Spleen (tissue), 11 donors: ENCODE measurements around the gene NF2. TPM values are rescaled to one million over a fixed set of nuclear protein-coding genes. Genes with fewer than 3 reads are reported as not detected.

Experiments used
- DNase-seq: peaks from one replicate; pipeline ENCODE4 v3.0.0-alpha.2; 2020
- H3K27ac ChIP-seq, 8 donors: fragments of 200-600 bp; sonication (generic) in 7 of 8; 1 replicate in 4 of 8; 2 replicates in 4 of 8; pipeline versions ENCODE4 v1.5.0 to v1.8.0; 2016 to 2021; ENCODE audit warnings: inconsistent platforms in 4 of 8, mild to moderate bottlenecking in 4 of 8, moderate library complexity in 1 of 8
- H3K27me3 ChIP-seq, 7 donors: fragments of 200-600 bp; sonication (generic) in 6 of 7; replicated peaks in 1 of 7; 1 replicate in 4 of 7; 2 replicates in 3 of 7; pipeline versions ENCODE4 v1.5.0 to v1.8.0; 2016 to 2021; ENCODE audit warnings: inconsistent platforms in 3 of 7, mild to moderate bottlenecking in 1 of 7
- H3K36me3 ChIP-seq, 6 donors: fragments of 200-600 bp; sonication (generic) in 5 of 6; 1 replicate in 4 of 6; 2 replicates in 2 of 6; pipeline versions ENCODE4 v1.5.0 to v1.8.0; 2016 to 2021; ENCODE audit warnings: inconsistent platforms in 2 of 6
- H3K4me1 ChIP-seq, 6 donors: fragments of 200-600 bp; sonication (generic) in 5 of 6; 1 replicate in 3 of 6; 2 replicates in 3 of 6; pipeline versions ENCODE4 v1.5.0 to v1.8.0; 2016 to 2021; ENCODE audit warnings: inconsistent platforms in 3 of 6
- H3K4me3 ChIP-seq, 8 donors: fragments of 200-600 bp; sonication (generic) in 7 of 8; 1 replicate in 4 of 8; 2 replicates in 4 of 8; pipeline versions ENCODE4 v1.5.0 to v1.8.0; 2016 to 2021; ENCODE audit warnings: inconsistent platforms in 4 of 8, mild to moderate bottlenecking in 4 of 8, moderate library complexity in 2 of 8
- H3K9me3 ChIP-seq, 8 donors: fragments of 200-600 bp; sonication (generic) in 7 of 8; 1 replicate in 4 of 8; 2 replicates in 4 of 8; pipeline versions ENCODE4 v1.5.0 to v1.8.0; 2016 to 2021; ENCODE audit warnings: inconsistent platforms in 4 of 8
- POLR2A ChIP-seq, 3 donors: fragments of 450-650 bp; IDR thresholded peaks; one replicate each; pipeline ENCODE4 v1.5.1; 2017; ENCODE audit warnings: antibody characterized with exemption in 3 of 3, mild to moderate bottlenecking in 1 of 3
- POLR2AphosphoS5 ChIP-seq, 3 donors: sonication (generic); formaldehyde crosslinking; IDR thresholded peaks; one replicate each; pipeline ENCODE4 v1.5.1; 2017; ENCODE audit warnings: antibody characterized with exemption in 3 of 3
- WGBS, 5 donors: extraction: QIAGEN DNeasy Blood & Tissue Kit in 3 of 5; methylation state at CpG; one replicate each; pipeline versions ENCODE4 v1.1.5 to v1.1.7; 2013 to 2018; 5-methylcytosine and 5-hydroxymethylcytosine counted together
- intact Hi-C: fragments of 100-400 bp; cut with DNase I; formaldehyde crosslinking; loops from one replicate; pipeline ENCODE4 v1.15.0; 2023; ENCODE audit warnings: low total_unique reads
- polyA plus RNA-seq, 3 donors: library from polyadenylated mRNA; stranded (reverse); fragments of 200-250 nt; gene quantifications; one replicate each; pipeline ENCODE4 v1.2.1, GENCODE V29; 2013
- total RNA-seq, 7 donors: library from RNA; depleted of rRNA in 3 of 7; stranded (reverse); fragments of >200 nt in 3 of 7; fragmentation: NEBNext Ultra II Directional in 4 of 7; extraction: Animal tissue kit (Norgen Biotek cat#: 25700) in 4 of 7; gene quantifications; one replicate each; pipeline versions ENCODE4 v1.1.0 to v1.2.1, GENCODE V29; 2016 to 2021
- TF ChIP-seq, protein P1 (sequence below), 11 experiments: fragments of 200-600 bp in 7 of 11; fragments of 450-650 bp in 4 of 11; sonication (generic) in 4 of 11; IDR thresholded peaks in 8 of 11; conservative IDR thresholded peaks in 3 of 11; 1 replicate in 7 of 11; 2 replicates in 4 of 11; pipeline versions ENCODE4 v1.4.0 to v1.8.0; 2016 to 2021; ENCODE audit warnings: antibody characterized with exemption in 11 of 11, inconsistent platforms in 4 of 11, mild to moderate bottlenecking in 1 of 11
- donor health status: healthy with polysubstance abuse.
- donor health status: DM: no; HTN: no; CAD: no; lungs with moderate emphysema.
- donor health status: DM: no; HTN: no; CAD: no.
- donor health status: Bipolar disorder and iron deficiency.
- donor health status: healthy.
- donor health status: DM: no; HTN: no; CAD: no.
- donor health status: DM: yes; HTN: yes; CAD: no.

Gene NF2
- total and polyA plus RNA-seq, 10 donors = 3.9 to 42.9 (median 31.4) TPM

DNA sequence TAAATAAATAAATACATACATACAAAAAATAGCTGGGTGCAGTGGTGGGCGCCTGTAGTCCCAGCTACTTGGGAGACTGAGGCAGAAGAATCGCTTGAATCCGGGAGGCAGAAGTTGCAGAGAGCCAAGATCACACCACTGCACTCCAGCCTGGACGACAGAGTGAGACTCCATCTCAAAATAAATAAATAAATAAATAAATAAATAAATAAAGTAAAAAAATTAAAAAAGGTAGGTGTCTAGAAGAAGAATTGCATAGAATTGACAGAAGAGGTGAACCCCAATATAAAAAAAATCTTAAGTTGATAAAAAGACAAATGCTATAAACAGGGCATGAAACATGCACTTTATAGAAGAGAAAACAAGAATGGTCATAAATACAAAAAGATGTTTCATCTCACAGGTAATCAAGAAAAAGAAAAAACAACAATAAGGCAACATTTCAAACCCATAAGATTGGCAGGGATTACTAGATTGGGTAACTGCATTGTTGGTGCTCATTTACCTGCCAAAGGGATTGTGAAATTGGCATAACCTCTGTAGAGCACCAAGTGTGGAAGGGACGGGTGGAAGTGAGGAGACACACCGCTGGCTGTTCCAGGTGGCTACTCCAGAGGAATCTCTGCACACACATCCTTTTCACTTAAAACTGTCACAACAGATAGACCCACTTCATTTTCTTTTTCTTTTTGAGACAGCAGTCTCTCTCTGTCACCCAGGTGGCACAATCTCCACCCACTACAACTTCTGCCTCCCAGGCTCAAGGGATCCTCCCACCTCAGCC, 44.7 kb downstream of the NF2 start:
- Histone ChIP-seq H3K27ac (no peak overlapping the region), H3K27me3 (no peaks in the 10 kb centered on the region), H3K4me3 (no peak overlapping the region), H3K9me3 (no peaks in the 10 kb centered on the region), H3K36me3 (peaks cover 0 to 54% (median 15%) of the 10 kb centered on the region in 6 donors), H3K4me1 (no peaks in the 10 kb centered on the region)
- intact Hi-C loops = no loop called here
- no peak for TF ChIP-seq POLR2AphosphoS5 (IDR thresholded peaks at IDR 0.05)
- TF ChIP-seq, protein P1, sequence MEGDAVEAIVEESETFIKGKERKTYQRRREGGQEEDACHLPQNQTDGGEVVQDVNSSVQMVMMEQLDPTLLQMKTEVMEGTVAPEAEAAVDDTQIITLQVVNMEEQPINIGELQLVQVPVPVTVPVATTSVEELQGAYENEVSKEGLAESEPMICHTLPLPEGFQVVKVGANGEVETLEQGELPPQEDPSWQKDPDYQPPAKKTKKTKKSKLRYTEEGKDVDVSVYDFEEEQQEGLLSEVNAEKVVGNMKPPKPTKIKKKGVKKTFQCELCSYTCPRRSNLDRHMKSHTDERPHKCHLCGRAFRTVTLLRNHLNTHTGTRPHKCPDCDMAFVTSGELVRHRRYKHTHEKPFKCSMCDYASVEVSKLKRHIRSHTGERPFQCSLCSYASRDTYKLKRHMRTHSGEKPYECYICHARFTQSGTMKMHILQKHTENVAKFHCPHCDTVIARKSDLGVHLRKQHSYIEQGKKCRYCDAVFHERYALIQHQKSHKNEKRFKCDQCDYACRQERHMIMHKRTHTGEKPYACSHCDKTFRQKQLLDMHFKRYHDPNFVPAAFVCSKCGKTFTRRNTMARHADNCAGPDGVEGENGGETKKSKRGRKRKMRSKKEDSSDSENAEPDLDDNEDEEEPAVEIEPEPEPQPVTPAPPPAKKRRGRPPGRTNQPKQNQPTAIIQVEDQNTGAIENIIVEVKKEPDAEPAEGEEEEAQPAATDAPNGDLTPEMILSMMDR (IDR thresholded peaks at IDR 0.05 in 8 of 11, conservative IDR thresholded peaks at IDR 0.05 in 3 of 11) = no peak
- no peak for TF ChIP-seq POLR2A (IDR thresholded peaks at IDR 0.05)
- no peak for DNase-seq
- WGBS, 5 donors = 85 to 96% (median 90%) methylated on average over 6 of the region's 6 CpGs

DNA sequence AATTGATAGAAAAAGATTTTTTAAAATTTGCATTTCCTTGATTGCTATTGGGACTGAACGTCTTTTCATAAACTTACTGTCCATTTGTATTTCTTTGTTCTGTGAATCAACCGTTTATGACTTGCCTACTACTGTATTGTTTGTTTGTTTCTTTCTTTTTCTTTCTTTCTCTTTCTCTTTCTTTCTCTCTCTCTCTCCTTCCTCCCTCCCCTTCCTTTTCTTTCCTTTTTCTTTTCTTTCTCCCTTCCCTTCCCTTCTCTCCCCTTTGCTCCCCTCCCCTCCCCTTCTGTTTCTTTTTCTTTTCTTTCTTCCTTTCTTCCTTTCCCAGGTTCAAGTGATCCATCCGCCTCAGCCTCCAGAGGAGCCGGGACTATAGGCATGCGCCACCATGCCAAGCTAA, 46.9 kb downstream of the NF2 start:
- H3K36me3 ChIP-seq = peaks cover 0 to 58% (median 12%) of the 10 kb centered on the region in 6 donors
- intact Hi-C loops = no loop called here

DNA sequence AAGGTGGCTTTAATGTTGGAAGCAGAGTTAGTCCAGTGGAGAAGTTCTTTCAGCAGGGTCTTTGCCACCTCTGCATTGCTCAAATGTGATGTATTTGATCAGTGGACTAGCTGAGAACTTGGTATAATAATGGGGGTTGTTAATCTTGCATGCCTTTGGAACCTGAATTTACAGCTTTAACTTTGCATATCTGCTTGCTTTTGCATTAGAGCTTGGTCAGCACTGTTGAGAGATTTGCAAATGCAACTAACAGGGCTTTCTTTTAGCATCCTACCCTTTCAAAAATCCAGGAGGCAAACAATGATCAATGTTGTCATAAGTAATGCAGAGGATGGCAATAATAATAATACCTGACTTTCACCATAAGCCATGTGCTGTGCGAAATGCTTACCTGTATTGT, 48.2 kb downstream of the NF2 start:
- intact Hi-C loops = no loop called here

More for the DNA sequence above, 46.9 kb downstream of the NF2 start:
- Histone ChIP-seq H3K9me3 (no peaks in the 10 kb centered on the region), H3K27ac (no peak overlapping the region), H3K4me1 (no peaks in the 10 kb centered on the region), H3K4me3 (no peak overlapping the region), H3K27me3 (no peaks in the 10 kb centered on the region)
- no peak for TF ChIP-seq POLR2A (IDR thresholded peaks at IDR 0.05)
- no peak for TF ChIP-seq POLR2AphosphoS5 (IDR thresholded peaks at IDR 0.05)
- TF ChIP-seq, protein P1 (IDR thresholded peaks at IDR 0.05 in 8 of 11, conservative IDR thresholded peaks at IDR 0.05 in 3 of 11) = no peak
- DNase-seq = no peak
- 88 to 94% (median 92%) methylated on average over 5 of the region's 5 CpGs for WGBS, 5 donors

DNA sequence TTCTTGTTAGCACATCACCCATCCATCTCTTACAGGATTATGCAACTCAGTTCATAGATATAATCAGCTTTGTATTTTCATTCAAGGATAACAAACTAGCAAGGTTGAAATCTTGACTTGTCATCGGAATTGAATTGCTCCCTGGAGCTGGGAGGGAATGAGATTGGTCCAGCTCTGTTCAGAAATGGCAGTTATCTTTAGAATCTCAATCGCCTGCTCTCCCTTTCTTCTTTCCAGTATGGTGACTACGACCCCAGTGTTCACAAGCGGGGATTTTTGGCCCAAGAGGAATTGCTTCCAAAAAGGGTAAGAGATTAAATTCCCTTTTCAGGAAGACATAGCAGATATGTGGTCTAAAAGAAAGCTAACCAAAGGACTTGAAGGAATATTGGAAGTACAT, 51.0 kb downstream of the NF2 start:
- Histone ChIP-seq H3K27me3 (no peaks in the 10 kb centered on the region), H3K4me3 (no peak overlapping the region), H3K9me3 (no peaks in the 10 kb centered on the region), H3K36me3 (peaks cover 0 to 70% (median 13%) of the 10 kb centered on the region in 6 donors), H3K4me1 (peaks cover 0 to 21% (median 7%) of the 10 kb centered on the region in 6 donors), H3K27ac (no peak overlapping the region)
- TF ChIP-seq POLR2AphosphoS5 (IDR thresholded peaks at IDR 0.05) = no peak
- TF ChIP-seq, protein P1 (IDR thresholded peaks at IDR 0.05 in 8 of 11, conservative IDR thresholded peaks at IDR 0.05 in 3 of 11) = no peak
- TF ChIP-seq POLR2A (IDR thresholded peaks at IDR 0.05) = no peak
- intact Hi-C loops = no loop called here
- WGBS, 5 donors = 94 to 97% (median 96%) methylated on average over 4 of the region's 4 CpGs
- no peak for DNase-seq

More for the DNA sequence above, 48.2 kb downstream of the NF2 start:
- 84 to 94% (median 88%) methylated on average over 1 of the region's 1 CpG for WGBS, 5 donors
- Histone ChIP-seq H3K4me1 (no peaks in the 10 kb centered on the region), H3K27me3 (no peaks in the 10 kb centered on the region), H3K9me3 (no peaks in the 10 kb centered on the region), H3K36me3 (peaks cover 0 to 62% (median 12%) of the 10 kb centered on the region in 6 donors), H3K4me3 (no peak overlapping the region), H3K27ac (no peak overlapping the region)
- TF ChIP-seq POLR2AphosphoS5 (IDR thresholded peaks at IDR 0.05) = no peak
- TF ChIP-seq POLR2A (IDR thresholded peaks at IDR 0.05) = no peak
- TF ChIP-seq, protein P1 (IDR thresholded peaks at IDR 0.05 in 8 of 11, conservative IDR thresholded peaks at IDR 0.05 in 3 of 11) = no peak
- no peak for DNase-seq
